Loucy (cell line): ENCODE data around the gene XYLB.

ENCODE experiments used
- H2AFZ ChIP-seq: fragments of 200-600 bp; sonication (generic); 2 replicates; pipeline ENCODE4 v1.6.0; 2016; ENCODE audit warnings: antibody characterized with exemption, mild to moderate bottlenecking, low read length, moderate library complexity
- H3F3A ChIP-seq: fragments of 200-600 bp; 2 replicates; pipeline ENCODE4 v1.6.0; 2016; ENCODE audit warnings: antibody characterized with exemption, low read depth, mild to moderate bottlenecking
- H3K27me3 ChIP-seq: fragments of 200-600 bp; sonication (generic); 2 replicates; pipeline ENCODE4 v1.6.1; 2014; ENCODE audit warnings: low read length, mild to moderate bottlenecking; ENCODE audit not compliant: insufficient read depth, poor library complexity, severe bottlenecking
- H3K36me3 ChIP-seq: fragments of 200-600 bp; sonication (generic); 2 replicates; pipeline ENCODE4 v1.6.1; 2016; ENCODE audit warnings: low read length; ENCODE audit not compliant: insufficient read depth
- H3K4me1 ChIP-seq: fragments of 200-600 bp; sonication (generic); 2 replicates; pipeline ENCODE4 v1.5.1; 2014; ENCODE audit warnings: low read length, mild to moderate bottlenecking; ENCODE audit not compliant: insufficient read depth, poor library complexity, severe bottlenecking
- H3K4me2 ChIP-seq: fragments of 200-600 bp; sonication (generic); 2 replicates; pipeline ENCODE4 v1.6.0; 2014; ENCODE audit warnings: antibody characterized with exemption, low read length, low read depth, mild to moderate bottlenecking; ENCODE audit not compliant: poor library complexity, severe bottlenecking
- H3K4me3 ChIP-seq: fragments of 200-600 bp; sonication (generic); 2 replicates; pipeline ENCODE4 v1.5.1; 2014; ENCODE audit warnings: low read length, mild to moderate bottlenecking, mixed read lengths; ENCODE audit not compliant: poor library complexity, severe bottlenecking
- H3K79me2 ChIP-seq: fragments of 200-600 bp; sonication (generic); 2 replicates; pipeline ENCODE4 v1.6.1; 2014; ENCODE audit warnings: low read length; ENCODE audit not compliant: insufficient read depth
- H3K9ac ChIP-seq: fragments of 200-600 bp; sonication (generic); 2 replicates; pipeline ENCODE4 v1.6.0; 2014; ENCODE audit warnings: mild to moderate bottlenecking, low read depth, low read length, moderate library complexity; ENCODE audit not compliant: poor library complexity, severe bottlenecking
- H3K9me2 ChIP-seq: fragments of 200-600 bp; sonication (generic); replicated peaks from 2 replicates; pipeline ENCODE4 v1.6.1; 2016; ENCODE audit warnings: low read depth, low read length, mixed read lengths
- H3K9me3 ChIP-seq: fragments of 200-600 bp; sonication (generic); 2 replicates; pipeline ENCODE4 v1.6.1; 2014; ENCODE audit warnings: mild to moderate bottlenecking, antibody characterized with exemption, low read length, low read depth; ENCODE audit not compliant: insufficient read depth
- H4K20me1 ChIP-seq: fragments of 200-600 bp; sonication (generic); 2 replicates; pipeline ENCODE4 v1.6.0; 2014; ENCODE audit warnings: antibody characterized with exemption, low read length, mild to moderate bottlenecking; ENCODE audit not compliant: insufficient read depth, poor library complexity, severe bottlenecking
- EZH2phosphoT487 ChIP-seq: fragments of 200-600 bp; IDR thresholded peaks from 2 replicates; pipeline ENCODE4 v1.6.1; 2018; ENCODE audit warnings: antibody characterized with exemption, mild to moderate bottlenecking, moderate library complexity, borderline replicate concordance
- TF ChIP-seq, protein P1 (sequence below): fragments of 200-600 bp; sonication (generic); conservative IDR thresholded peaks from 2 replicates; pipeline ENCODE4 v1.5.1; 2014; ENCODE audit warnings: mild to moderate bottlenecking, antibody characterized with exemption, low read length

The XYLB gene

GRCh38 chr3:38345879-38346586 lies 552 bp upstream of the XYLB start:
- peaks cover 30% of the 10 kb centered on the region for H3K4me1 ChIP-seq
- no peaks in the 10 kb centered on the region for H3K36me3 ChIP-seq
- H3K9me3 ChIP-seq, result no peaks in the 10 kb centered on the region
- H2AFZ ChIP-seq, result peak overlapping the region; percentile 95
- H3K4me3 ChIP-seq, result peak overlapping the region; percentile 93
- no peaks in the 10 kb centered on the region for H3K9me2 ChIP-seq
- H3K27me3 ChIP-seq, result no peaks in the 10 kb centered on the region
- H3K9ac ChIP-seq, result peak overlapping the region; percentile 77
- peaks cover 27% of the 10 kb centered on the region for H3K79me2 ChIP-seq
- peak overlapping the region; percentile 79 for H3K4me2 ChIP-seq
- H3F3A ChIP-seq, result no peaks in the 10 kb centered on the region
- TF ChIP-seq, protein P1, sequence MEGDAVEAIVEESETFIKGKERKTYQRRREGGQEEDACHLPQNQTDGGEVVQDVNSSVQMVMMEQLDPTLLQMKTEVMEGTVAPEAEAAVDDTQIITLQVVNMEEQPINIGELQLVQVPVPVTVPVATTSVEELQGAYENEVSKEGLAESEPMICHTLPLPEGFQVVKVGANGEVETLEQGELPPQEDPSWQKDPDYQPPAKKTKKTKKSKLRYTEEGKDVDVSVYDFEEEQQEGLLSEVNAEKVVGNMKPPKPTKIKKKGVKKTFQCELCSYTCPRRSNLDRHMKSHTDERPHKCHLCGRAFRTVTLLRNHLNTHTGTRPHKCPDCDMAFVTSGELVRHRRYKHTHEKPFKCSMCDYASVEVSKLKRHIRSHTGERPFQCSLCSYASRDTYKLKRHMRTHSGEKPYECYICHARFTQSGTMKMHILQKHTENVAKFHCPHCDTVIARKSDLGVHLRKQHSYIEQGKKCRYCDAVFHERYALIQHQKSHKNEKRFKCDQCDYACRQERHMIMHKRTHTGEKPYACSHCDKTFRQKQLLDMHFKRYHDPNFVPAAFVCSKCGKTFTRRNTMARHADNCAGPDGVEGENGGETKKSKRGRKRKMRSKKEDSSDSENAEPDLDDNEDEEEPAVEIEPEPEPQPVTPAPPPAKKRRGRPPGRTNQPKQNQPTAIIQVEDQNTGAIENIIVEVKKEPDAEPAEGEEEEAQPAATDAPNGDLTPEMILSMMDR, result no peak
- TF ChIP-seq EZH2phosphoT487, result no peak
- H4K20me1 ChIP-seq, result no peaks in the 10 kb centered on the region

GRCh38 chr3:38347421-38348200 lies 1.0 kb downstream of the XYLB start:
- peak overlapping the region; percentile 77 for H3K9ac ChIP-seq
- no peaks in the 10 kb centered on the region for H4K20me1 ChIP-seq
- no peaks in the 10 kb centered on the region for H3F3A ChIP-seq
- H3K27me3 ChIP-seq, result no peaks in the 10 kb centered on the region
- H3K36me3 ChIP-seq, result peaks cover 4% of the 10 kb centered on the region; the same call in 1 of the 2 replicates
- no peak for TF ChIP-seq EZH2phosphoT487
- TF ChIP-seq, protein P1, result no peak
- peak overlapping the region; percentile 95 for H2AFZ ChIP-seq
- no peaks in the 10 kb centered on the region for H3K9me2 ChIP-seq
- H3K79me2 ChIP-seq, result peaks cover 38% of the 10 kb centered on the region
- peaks cover 34% of the 10 kb centered on the region for H3K4me1 ChIP-seq
- no peaks in the 10 kb centered on the region for H3K9me3 ChIP-seq
- peak overlapping the region; percentile 79 for H3K4me2 ChIP-seq
- peak overlapping the region; percentile 93 for H3K4me3 ChIP-seq

- H2AFZ ChIP-seq, result no peak overlapping the region
- peaks cover 34% of the 10 kb centered on the region for H3K4me1 ChIP-seq
- H3K27me3 ChIP-seq, result no peaks in the 10 kb centered on the region
- no peaks in the 10 kb centered on the region for H3K9me2 ChIP-seq
- H4K20me1 ChIP-seq, result no peaks in the 10 kb centered on the region
- H3K4me2 ChIP-seq, result peak overlapping the region; percentile 79
- no peaks in the 10 kb centered on the region for H3K9me3 ChIP-seq
- H3F3A ChIP-seq, result no peaks in the 10 kb centered on the region
- peaks cover 38% of the 10 kb centered on the region for H3K79me2 ChIP-seq
- H3K4me3 ChIP-seq, result peak overlapping the region; percentile 93
- TF ChIP-seq, protein P1, result no peak
- TF ChIP-seq EZH2phosphoT487, result no peak
- H3K9ac ChIP-seq, result peak overlapping the region; percentile 77
- H3K36me3 ChIP-seq, result peaks cover 4% of the 10 kb centered on the region; the same call in 1 of the 2 replicates
Observed at GRCh38 chr3:38348903-38349302, 2.3 kb downstream of the XYLB start.
